Measurements from ENCODE around the gene CSPG4.

DNA sequence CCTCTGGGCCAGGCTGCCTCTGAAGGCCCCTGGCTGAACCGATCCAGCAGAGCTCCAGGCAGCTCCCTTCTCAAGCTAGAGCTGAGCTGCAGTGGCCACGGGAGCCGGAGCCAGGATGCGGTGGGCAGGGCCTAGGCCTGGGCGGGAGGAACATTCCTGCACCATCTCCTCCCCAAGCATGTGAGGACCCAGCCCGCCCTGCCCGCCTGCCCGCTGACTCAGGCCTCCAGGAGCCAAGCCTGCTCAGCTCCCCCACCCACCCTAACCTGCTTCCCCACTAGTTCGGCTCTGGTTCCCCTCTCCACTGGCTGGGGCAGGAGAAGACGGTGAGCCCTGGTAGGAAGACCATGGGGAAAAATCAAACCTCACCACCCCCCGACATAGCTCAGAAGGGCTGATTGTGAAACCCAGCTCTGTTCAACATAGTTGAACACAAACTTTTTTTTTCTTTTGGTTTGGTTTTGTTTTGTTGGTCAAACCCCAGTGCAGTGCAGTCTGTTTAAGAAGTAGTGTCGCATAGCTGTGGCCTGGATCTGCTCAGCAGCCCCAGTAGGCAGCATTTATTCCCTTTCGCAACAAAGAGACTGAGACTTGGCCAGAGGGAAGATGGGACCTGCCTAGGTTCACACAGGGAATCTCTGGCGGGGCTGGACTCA, 51.4 kb downstream of the CSPG4 start:
- no peak for TF ChIP-seq POLR2A (IDR thresholded peaks at IDR 0.05)
- TF ChIP-seq, protein P1, sequence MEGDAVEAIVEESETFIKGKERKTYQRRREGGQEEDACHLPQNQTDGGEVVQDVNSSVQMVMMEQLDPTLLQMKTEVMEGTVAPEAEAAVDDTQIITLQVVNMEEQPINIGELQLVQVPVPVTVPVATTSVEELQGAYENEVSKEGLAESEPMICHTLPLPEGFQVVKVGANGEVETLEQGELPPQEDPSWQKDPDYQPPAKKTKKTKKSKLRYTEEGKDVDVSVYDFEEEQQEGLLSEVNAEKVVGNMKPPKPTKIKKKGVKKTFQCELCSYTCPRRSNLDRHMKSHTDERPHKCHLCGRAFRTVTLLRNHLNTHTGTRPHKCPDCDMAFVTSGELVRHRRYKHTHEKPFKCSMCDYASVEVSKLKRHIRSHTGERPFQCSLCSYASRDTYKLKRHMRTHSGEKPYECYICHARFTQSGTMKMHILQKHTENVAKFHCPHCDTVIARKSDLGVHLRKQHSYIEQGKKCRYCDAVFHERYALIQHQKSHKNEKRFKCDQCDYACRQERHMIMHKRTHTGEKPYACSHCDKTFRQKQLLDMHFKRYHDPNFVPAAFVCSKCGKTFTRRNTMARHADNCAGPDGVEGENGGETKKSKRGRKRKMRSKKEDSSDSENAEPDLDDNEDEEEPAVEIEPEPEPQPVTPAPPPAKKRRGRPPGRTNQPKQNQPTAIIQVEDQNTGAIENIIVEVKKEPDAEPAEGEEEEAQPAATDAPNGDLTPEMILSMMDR (IDR thresholded peaks at IDR 0.05) = no peak

Measured in breast epithelium (tissue), 3 donors.